ENCODE results near the gene ZNF692. TPM values are rescaled to one million over a fixed set of nuclear protein-coding genes. Genes with fewer than 3 reads are reported as not detected.

The ZNF692 gene
- total RNA-seq, 1 experiment from 2014 or later = 48.5 TPM

DNA sequence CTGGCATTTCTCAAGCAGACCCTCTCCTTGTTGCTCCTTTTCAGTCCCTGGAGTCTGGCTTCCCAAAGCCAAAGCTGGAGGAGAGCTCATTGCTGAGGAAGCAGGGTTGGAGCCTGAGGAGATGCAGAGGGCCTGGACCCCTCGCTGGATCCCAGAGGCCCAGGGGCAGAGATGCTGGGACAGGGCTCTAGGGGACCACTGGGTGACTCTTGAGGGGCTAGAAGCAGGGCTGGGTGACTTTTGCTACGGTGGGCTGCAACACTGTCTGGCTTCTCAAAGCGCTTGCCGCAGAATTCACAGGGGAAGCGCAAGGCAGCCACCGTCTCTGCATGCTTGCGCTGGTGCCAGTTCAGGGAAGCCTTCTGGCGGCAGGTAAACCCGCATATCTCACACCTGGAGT, 8.8 kb downstream of the ZNF692 start:
- no peaks in the 10 kb centered on the region for H3K27me3 Mint-ChIP-seq (ENCODE audit: insufficient read depth, unreplicated experiment)
- Histone ChIP-seq H3K36me3 (ENCODE audit: control insufficient read depth, insufficient read depth, low read length) (no peaks in the 10 kb centered on the region; the same call in none of the 2 replicates), H3K4me1 (no peaks in the 10 kb centered on the region), H3K4me3 (ENCODE audit: low read depth, low read length) (no peak overlapping the region), H3K9me3 (no peaks in the 10 kb centered on the region), H3K27me3 (replicated peaks; ENCODE audit: control insufficient read depth, insufficient read depth, low read length) (no peaks in the 10 kb centered on the region)
- no peak overlapping the region for H3K27ac Mint-ChIP-seq (ENCODE audit: unreplicated experiment)
- intact Hi-C loops (cut with micrococcal nuclease; ENCODE audit: unreplicated experiment) = no loop called here
- ChIA-PET POLR2A (no interaction called here), CTCF (no interaction called here)
- no peaks in the 10 kb centered on the region for H3K4me1 Mint-ChIP-seq (ENCODE audit: low read depth, unreplicated experiment)
- DNase-seq = no peak
- no peak for TF ChIP-seq CTCF (IDR thresholded peaks at IDR 0.05; ENCODE audit: insufficient read depth in 1 of 2, low read depth in 1 of 2, low read length in 1 of 2, severe bottlenecking in 1 of 2, unreplicated experiment in 1 of 2)
- H3K4me3 Mint-ChIP-seq (ENCODE audit: unreplicated experiment) = no peak overlapping the region
- peaks cover 36% of the 10 kb centered on the region for H3K36me3 Mint-ChIP-seq (ENCODE audit: insufficient read depth, unreplicated experiment)
- BruUV-seq (replicated peaks) = no TSS peak
- no peaks in the 10 kb centered on the region for H3K9me3 Mint-ChIP-seq (ENCODE audit: unreplicated experiment)

GRCh38 chr1:248849637-248850036, 9.2 kb downstream of the ZNF692 start:
- H3K4me1 ChIP-seq = no peaks in the 10 kb centered on the region
- H3K27me3 ChIP-seq (replicated peaks; ENCODE audit: control insufficient read depth, insufficient read depth, low read length) = no peaks in the 10 kb centered on the region
- DNase-seq = no peak
- no peaks in the 10 kb centered on the region for H3K9me3 Mint-ChIP-seq (ENCODE audit: unreplicated experiment)
- CTCF ChIA-PET = no interaction called here
- H3K27me3 Mint-ChIP-seq (ENCODE audit: insufficient read depth, unreplicated experiment) = no peaks in the 10 kb centered on the region
- POLR2A ChIA-PET = interaction anchor here (1.0 kb wide), 1 partner anchor 12 kb away, joined by 3 read pairs; the partner anchor contains the start of gene ZNF672
- intact Hi-C loops (cut with micrococcal nuclease; ENCODE audit: unreplicated experiment) = no loop called here
- no peaks in the 10 kb centered on the region for H3K9me3 ChIP-seq
- no peak overlapping the region for H3K4me3 Mint-ChIP-seq (ENCODE audit: unreplicated experiment)
- no peak overlapping the region for H3K4me3 ChIP-seq (ENCODE audit: low read depth, low read length)
- peaks cover 36% of the 10 kb centered on the region for H3K36me3 Mint-ChIP-seq (ENCODE audit: insufficient read depth, unreplicated experiment)
- TF ChIP-seq CTCF (IDR thresholded peaks at IDR 0.05; ENCODE audit: insufficient read depth in 1 of 2, low read depth in 1 of 2, low read length in 1 of 2, severe bottlenecking in 1 of 2, unreplicated experiment in 1 of 2) = no peak
- no peaks in the 10 kb centered on the region for H3K4me1 Mint-ChIP-seq (ENCODE audit: low read depth, unreplicated experiment)
- no peaks in the 10 kb centered on the region; the same call in none of the 2 replicates for H3K36me3 ChIP-seq (ENCODE audit: control insufficient read depth, insufficient read depth, low read length)
- no peak overlapping the region for H3K27ac Mint-ChIP-seq (ENCODE audit: unreplicated experiment)
- BruUV-seq (replicated peaks) = no TSS peak

DNA sequence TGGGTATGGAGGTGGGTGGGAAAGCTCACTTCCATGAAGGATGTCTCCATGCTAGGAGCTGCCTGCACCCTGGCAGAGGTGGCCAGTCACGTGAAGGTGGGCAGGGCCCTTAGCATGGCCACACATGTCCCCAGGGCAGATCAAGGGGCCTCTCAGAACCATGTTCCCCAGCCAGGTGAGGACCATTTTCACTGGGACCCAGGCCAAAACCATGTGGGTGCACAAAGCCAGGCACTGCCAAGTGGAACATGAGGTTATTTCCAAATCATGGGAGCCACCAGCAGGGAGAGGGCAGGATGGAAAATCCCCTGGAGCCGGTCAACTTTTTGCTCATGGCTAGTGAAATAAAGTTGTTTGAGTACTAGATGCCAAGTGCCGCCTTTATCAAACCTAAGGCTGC, 9.7 kb downstream of the ZNF692 start:
- no TSS peak for BruUV-seq (replicated peaks)
- intact Hi-C loops (cut with micrococcal nuclease; ENCODE audit: unreplicated experiment) = no loop called here

More for the DNA sequence above, 9.7 kb downstream of the ZNF692 start:
- no peak for DNase-seq
- no peak for TF ChIP-seq CTCF (IDR thresholded peaks at IDR 0.05; ENCODE audit: insufficient read depth in 1 of 2, low read depth in 1 of 2, low read length in 1 of 2, severe bottlenecking in 1 of 2, unreplicated experiment in 1 of 2)
- Mint-ChIP-seq H3K4me1 (ENCODE audit: low read depth, unreplicated experiment) (no peaks in the 10 kb centered on the region), H3K27me3 (ENCODE audit: insufficient read depth, unreplicated experiment) (no peaks in the 10 kb centered on the region), H3K36me3 (ENCODE audit: insufficient read depth, unreplicated experiment) (peaks cover 36% of the 10 kb centered on the region), H3K4me3 (ENCODE audit: unreplicated experiment) (no peak overlapping the region), H3K9me3 (ENCODE audit: unreplicated experiment) (no peaks in the 10 kb centered on the region), H3K27ac (ENCODE audit: unreplicated experiment) (no peak overlapping the region)
- ChIA-PET CTCF (no interaction called here), POLR2A (interaction anchor here (1.0 kb wide), 1 partner anchor 11 kb away, joined by 3 read pairs; the partner anchor contains the start of gene ZNF672)
- Histone ChIP-seq H3K4me3 (ENCODE audit: low read depth, low read length) (no peak overlapping the region), H3K4me1 (no peaks in the 10 kb centered on the region), H3K9me3 (no peaks in the 10 kb centered on the region), H3K36me3 (ENCODE audit: control insufficient read depth, insufficient read depth, low read length) (no peaks in the 10 kb centered on the region; the same call in none of the 2 replicates), H3K27me3 (replicated peaks; ENCODE audit: control insufficient read depth, insufficient read depth, low read length) (no peaks in the 10 kb centered on the region)
